ENCODE measurements around the gene RFX2.
"Not testable (repeated sequence)": the region's sequence is repeated elsewhere in the genome, so short reads cannot be mapped to it uniquely, and the experiment has no call there.

Gene RFX2

DNA sequence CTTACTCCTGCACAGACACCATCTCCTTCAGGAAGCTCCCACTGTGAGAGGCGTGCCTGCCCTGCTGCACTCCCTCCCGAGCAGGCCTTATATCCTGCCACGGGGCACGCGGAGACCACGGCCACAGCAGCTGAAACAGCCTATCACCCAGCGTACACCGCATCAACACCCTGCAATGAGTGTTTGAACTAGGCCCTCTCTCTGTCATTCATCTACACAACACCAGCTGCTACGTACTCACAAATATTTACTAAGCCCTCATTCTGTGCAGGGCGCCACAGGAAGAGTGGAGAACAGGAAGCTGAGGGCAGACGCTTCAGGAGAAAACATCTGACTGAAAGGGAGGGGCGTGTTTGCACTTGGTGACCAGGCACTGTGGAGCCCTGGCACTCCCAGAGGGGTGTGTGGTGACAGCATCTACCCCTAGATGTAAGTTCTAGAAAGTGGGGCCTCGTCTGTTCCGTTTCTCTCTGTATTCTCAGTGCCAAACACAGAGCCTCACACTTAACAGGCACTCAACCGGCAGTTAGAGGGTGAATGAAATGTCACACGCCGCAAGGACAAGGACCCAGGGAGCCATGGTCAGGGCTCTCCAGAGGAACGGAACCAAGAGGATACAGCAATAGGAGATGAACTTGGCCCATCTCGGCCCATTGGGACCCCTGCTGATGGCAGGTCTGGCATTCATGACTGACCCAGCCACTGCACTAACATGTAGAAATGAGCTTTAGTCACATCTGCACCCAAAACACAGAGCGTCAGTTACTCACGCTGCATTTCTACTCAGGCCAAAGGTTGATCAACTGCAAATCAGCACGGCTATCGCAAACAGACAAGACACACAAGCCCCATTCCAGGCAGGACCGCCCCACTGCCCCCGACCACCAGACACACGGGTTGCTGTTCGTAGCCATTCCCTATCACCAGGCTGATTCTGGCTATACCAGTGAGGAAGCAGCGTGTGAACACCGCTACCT, 148.0 kb downstream of the RFX2 start:
- Histone ChIP-seq H3K9ac (ENCODE audit: low read depth, low read length, poor library complexity) (peak overlapping the region; percentile 64), H3K4me3 (ENCODE audit: low read length in 2 of 2) (peak overlapping the region in 1 of 2 donors; percentile 23), H4K91ac (ENCODE audit: low read depth, low read length, poor library complexity) (no peak overlapping the region), H2AK5ac (ENCODE audit: low read depth, low read length) (no peak overlapping the region), H3K79me1 (ENCODE audit: low read depth, low read length) (peaks cover 37% of the 10 kb centered on the region), H3K14ac (ENCODE audit: low read length) (no peak overlapping the region), H2BK5ac (ENCODE audit: low read length) (no peak overlapping the region), H3K9me3 (replicated peaks in 1 of 2; ENCODE audit: control insufficient read depth in 2 of 2, insufficient read depth in 1 of 2, low read depth in 1 of 2, low read length in 2 of 2) (no peaks in the 10 kb centered on the region), H2BK12ac (ENCODE audit: low read length) (no peak overlapping the region), H2BK120ac (ENCODE audit: low read depth, low read length) (no peak overlapping the region), H2AFZ (ENCODE audit: low read length) (no peak overlapping the region), H3K4me2 (ENCODE audit: insufficient read depth, low read length, poor library complexity, severe bottlenecking) (no peak overlapping the region), H3K23ac (ENCODE audit: low read depth, low read length, poor library complexity) (peak overlapping the region; percentile 9), H3K18ac (ENCODE audit: low read length) (peak overlapping the region; percentile 44), H3K4me1 (ENCODE audit: control insufficient read depth in 2 of 2, insufficient read depth in 1 of 2, low read depth in 1 of 2, low read length in 2 of 2) (peaks cover 19 to 26% of the 10 kb centered on the region in 2 donors), H3K36me3 (replicated peaks in 1 of 2; ENCODE audit: control insufficient read depth in 2 of 2, insufficient read depth in 2 of 2, low read length in 2 of 2) (peaks cover 2 to 37% of the 10 kb centered on the region in 2 donors), H3K4ac (ENCODE audit: low read length) (no peak overlapping the region), H3K27ac (replicated peaks; ENCODE audit: low read length) (no peak overlapping the region), H3K27me3 (ENCODE audit: control insufficient read depth in 3 of 3, insufficient read depth in 3 of 3, low read depth in 1 of 3, low read length in 3 of 3) (no peaks in the 10 kb centered on the region), H4K8ac (ENCODE audit: low read depth, low read length) (no peak overlapping the region), H2BK15ac (ENCODE audit: low read length) (no peak overlapping the region)
- DNase-seq (ENCODE audit: low spot score) = no peak
- no CpG with 5 or more reads among the region's 29 CpGs for WGBS, 2 donors (ENCODE audit: extremely low coverage in 2 of 2, insufficient read length in 2 of 2, insufficient replicate concordance in 1 of 2)

DNA sequence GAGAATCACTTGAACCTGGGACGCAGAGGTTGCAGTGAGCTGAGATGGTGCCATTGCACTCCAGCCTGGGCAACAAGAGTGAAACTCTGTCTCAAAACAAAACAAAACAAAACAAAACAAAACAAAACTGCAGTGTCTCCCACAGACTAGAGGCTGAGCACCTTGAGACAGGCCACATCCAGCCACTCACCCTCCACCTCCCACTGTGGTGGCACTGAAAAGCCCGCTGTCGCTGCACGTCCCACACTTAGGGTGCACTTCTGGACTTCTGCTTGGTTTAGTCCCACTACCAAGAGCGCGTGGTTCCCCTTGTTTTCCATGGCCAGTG, 148.7 kb downstream of the RFX2 start:
- Histone ChIP-seq H3K36me3 (replicated peaks in 1 of 2; ENCODE audit: control insufficient read depth in 2 of 2, insufficient read depth in 2 of 2, low read length in 2 of 2) (peaks cover 2 to 39% of the 10 kb centered on the region in 2 donors), H3K18ac (ENCODE audit: low read length) (peak overlapping the region; percentile 44), H3K79me1 (ENCODE audit: low read depth, low read length) (peaks cover 39% of the 10 kb centered on the region), H3K9ac (ENCODE audit: low read depth, low read length, poor library complexity) (peak overlapping the region; percentile 64), H3K4me1 (ENCODE audit: control insufficient read depth in 2 of 2, insufficient read depth in 1 of 2, low read depth in 1 of 2, low read length in 2 of 2) (peaks cover 20 to 23% of the 10 kb centered on the region in 2 donors), H3K23ac (ENCODE audit: low read depth, low read length, poor library complexity) (peak overlapping the region; percentile 1), H3K4me3 (ENCODE audit: low read length in 2 of 2) (peak overlapping the region in 1 of 2 donors; percentile 3)
- not testable (repeated sequence) for H2BK12ac ChIP-seq (ENCODE audit: low read length); H4K8ac ChIP-seq (ENCODE audit: low read depth, low read length); H3K14ac ChIP-seq (ENCODE audit: low read length); H3K27ac ChIP-seq (replicated peaks; ENCODE audit: low read length); H3K4me2 ChIP-seq (ENCODE audit: insufficient read depth, low read length, poor library complexity, severe bottlenecking); H2BK15ac ChIP-seq (ENCODE audit: low read length); H2BK5ac ChIP-seq (ENCODE audit: low read length); H2AK5ac ChIP-seq (ENCODE audit: low read depth, low read length); H2BK120ac ChIP-seq (ENCODE audit: low read depth, low read length); DNase-seq (ENCODE audit: low spot score); H3K9me3 ChIP-seq (replicated peaks in 1 of 2; ENCODE audit: control insufficient read depth in 2 of 2, insufficient read depth in 1 of 2, low read depth in 1 of 2, low read length in 2 of 2); H3K4ac ChIP-seq (ENCODE audit: low read length); H3K27me3 ChIP-seq (ENCODE audit: control insufficient read depth in 3 of 3, insufficient read depth in 3 of 3, low read depth in 1 of 3, low read length in 3 of 3); H4K91ac ChIP-seq (ENCODE audit: low read depth, low read length, poor library complexity); H2AFZ ChIP-seq (ENCODE audit: low read length)
- no CpG with 5 or more reads among the region's 6 CpGs for WGBS, 2 donors (ENCODE audit: extremely low coverage in 2 of 2, insufficient read length in 2 of 2, insufficient replicate concordance in 1 of 2)

DNA sequence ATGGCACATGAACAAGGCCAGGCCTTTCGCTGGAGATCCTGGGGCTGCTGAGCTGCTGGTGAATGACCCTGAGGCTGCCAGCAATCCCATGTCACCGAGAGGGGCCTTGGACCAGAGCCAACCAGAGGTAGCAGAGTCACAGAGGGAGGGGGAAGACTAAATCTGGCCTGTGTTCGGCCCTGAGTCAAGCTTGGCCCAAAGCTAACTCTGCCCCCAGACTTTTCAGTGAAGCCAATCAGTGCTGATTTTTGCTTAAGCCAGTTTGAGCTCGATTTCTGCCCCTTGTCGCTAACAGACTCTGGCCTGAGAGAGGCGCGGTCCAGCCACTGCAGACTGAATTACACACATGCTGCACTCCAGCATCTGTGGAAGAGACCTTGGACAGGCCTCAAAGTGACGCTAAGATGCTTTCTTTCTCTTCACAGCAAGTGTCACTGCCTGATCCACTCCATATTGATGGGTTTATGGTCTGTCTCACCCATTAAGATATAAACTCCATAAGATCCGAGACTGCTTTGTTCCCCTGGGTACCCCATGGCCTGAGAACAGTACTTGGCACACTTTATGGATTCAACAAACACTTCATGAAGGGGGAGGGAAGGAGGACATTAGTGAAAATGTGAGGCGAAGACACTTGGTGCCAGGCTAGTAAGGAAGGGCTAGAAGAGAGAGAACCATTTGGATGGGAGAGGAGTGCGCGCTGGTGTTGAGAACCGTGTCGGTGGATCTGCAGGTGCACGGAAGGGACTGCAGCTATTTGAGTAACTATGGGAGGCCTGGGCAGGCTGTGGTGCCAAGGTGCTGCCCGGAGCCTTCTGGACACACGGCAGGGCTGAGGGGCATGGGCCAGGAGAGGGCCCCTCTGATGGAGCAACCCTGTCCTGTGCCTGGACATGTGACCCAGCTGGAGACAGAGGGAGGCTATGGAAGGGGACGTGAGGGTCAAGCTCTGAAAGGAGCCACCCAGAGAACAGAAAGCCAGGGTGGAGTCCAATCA, 150.0 kb downstream of the RFX2 start:
- Histone ChIP-seq H3K4me3 (ENCODE audit: low read length in 2 of 2) (no peak overlapping the region), H3K23ac (ENCODE audit: low read depth, low read length, poor library complexity) (peak overlapping the region; percentile 51), H3K9ac (ENCODE audit: low read depth, low read length, poor library complexity) (no peak overlapping the region), H4K91ac (ENCODE audit: low read depth, low read length, poor library complexity) (no peak overlapping the region), H3K4me1 (ENCODE audit: control insufficient read depth in 2 of 2, insufficient read depth in 1 of 2, low read depth in 1 of 2, low read length in 2 of 2) (peaks cover 19 to 23% of the 10 kb centered on the region in 2 donors), H3K9me3 (replicated peaks in 1 of 2; ENCODE audit: control insufficient read depth in 2 of 2, insufficient read depth in 1 of 2, low read depth in 1 of 2, low read length in 2 of 2) (no peaks in the 10 kb centered on the region), H3K27ac (replicated peaks; ENCODE audit: low read length) (no peak overlapping the region), H2BK5ac (ENCODE audit: low read length) (peak overlapping the region; percentile 32), H3K36me3 (replicated peaks in 1 of 2; ENCODE audit: control insufficient read depth in 2 of 2, insufficient read depth in 2 of 2, low read length in 2 of 2) (peaks cover 2 to 27% of the 10 kb centered on the region in 2 donors), H2AFZ (ENCODE audit: low read length) (no peak overlapping the region), H3K79me1 (ENCODE audit: low read depth, low read length) (peaks cover 32% of the 10 kb centered on the region), H2AK5ac (ENCODE audit: low read depth, low read length) (no peak overlapping the region), H2BK15ac (ENCODE audit: low read length) (no peak overlapping the region), H3K18ac (ENCODE audit: low read length) (no peak overlapping the region), H3K27me3 (ENCODE audit: control insufficient read depth in 3 of 3, insufficient read depth in 3 of 3, low read depth in 1 of 3, low read length in 3 of 3) (no peaks in the 10 kb centered on the region), H2BK12ac (ENCODE audit: low read length) (no peak overlapping the region), H3K4me2 (ENCODE audit: insufficient read depth, low read length, poor library complexity, severe bottlenecking) (no peak overlapping the region), H3K4ac (ENCODE audit: low read length) (no peak overlapping the region), H2BK120ac (ENCODE audit: low read depth, low read length) (no peak overlapping the region), H4K8ac (ENCODE audit: low read depth, low read length) (no peak overlapping the region), H3K14ac (ENCODE audit: low read length) (no peak overlapping the region)
- DNase-seq (ENCODE audit: low spot score) = no peak
- no CpG with 5 or more reads among the region's 18 CpGs for WGBS, 2 donors (ENCODE audit: extremely low coverage in 2 of 2, insufficient read length in 2 of 2, insufficient replicate concordance in 1 of 2)
